Endometrial microvascular endothelial cells (primary cell): ENCODE data around the gene SP6. TPM values are rescaled to one million over a fixed set of nuclear protein-coding genes. Genes with fewer than 3 reads are reported as not detected.

Experiments
- in situ Hi-C: cut with HindIII; loops from 2 replicates; pipeline ENCODE4 v1.10.0; 2017; ENCODE audit warnings: low sequenced_read_pairs, low pct_unique_long_range_greater_than_20kb; ENCODE audit errors: inconsistent ontology term
- total RNA-seq: library from RNA; depleted of rRNA; stranded (reverse); fragments of >200 nt; gene quantifications from one replicate; pipeline ENCODE4 v1.2.3, GENCODE V29; 2015; ENCODE audit errors: inconsistent ontology term

SP6 gene
- total RNA-seq, 1 donor from 2014 or later, result 0.56 TPM

GRCh38 chr17:47820033-47820789 is 30.8 kb downstream of the SP6 start:
- in situ Hi-C loops, result no loop called here

- in situ Hi-C loops, result no loop called here
These were observed 31.5 kb downstream of the SP6 start for GRCh38 chr17:47819475-47819874.

- in situ Hi-C loops, result no loop called here
These were observed 32.8 kb downstream of the SP6 start for GRCh38 chr17:47818002-47818695.

GRCh38 chr17:47816947-47817346 is 34.0 kb downstream of the SP6 start:
- in situ Hi-C loops, result no loop called here

GRCh38 chr17:47816111-47816735 is 34.7 kb downstream of the SP6 start:
- in situ Hi-C loops, result no loop called here

GRCh38 chr17:47815106-47815918 is 35.7 kb downstream of the SP6 start:
- in situ Hi-C loops, result no loop called here

GRCh38 chr17:47813512-47814031 is 37.4 kb downstream of the SP6 start:
- in situ Hi-C loops, result no loop called here

- in situ Hi-C loops, result no loop called here
These were observed 37.9 kb downstream of the SP6 start for GRCh38 chr17:47813077-47813476.

GRCh38 chr17:47812146-47812920 is 38.6 kb downstream of the SP6 start:
- in situ Hi-C loops, result no loop called here

- in situ Hi-C loops, result no loop called here
These were observed 39.3 kb downstream of the SP6 start for GRCh38 chr17:47811709-47812108.

GRCh38 chr17:47810901-47811635 is 39.9 kb downstream of the SP6 start:
- in situ Hi-C loops, result no loop called here

GRCh38 chr17:47810200-47810821 is 40.7 kb downstream of the SP6 start:
- in situ Hi-C loops, result no loop called here

GRCh38 chr17:47808830-47809480 is 42.0 kb downstream of the SP6 start:
- in situ Hi-C loops, result no loop called here

- in situ Hi-C loops, result no loop called here
These were observed 42.7 kb downstream of the SP6 start for GRCh38 chr17:47808036-47808829.

GRCh38 chr17:47807421-47807820 is 43.5 kb downstream of the SP6 start:
- in situ Hi-C loops, result no loop called here

- in situ Hi-C loops, result no loop called here
These were observed 44.1 kb downstream of the SP6 start for GRCh38 chr17:47806913-47807255.
